Thoracic aorta (tissue), 2 donors: ENCODE results near the gene MPV17L. TPM values are rescaled to one million over a fixed set of nuclear protein-coding genes. Genes with fewer than 3 reads are reported as not detected.
"Not testable (repeated sequence)": the region's sequence is repeated elsewhere in the genome, so short reads cannot be mapped to it uniquely, and the experiment has no call there.

Source experiments
- ATAC-seq: fragments of 150-250 bp; one replicate; pipeline ENCODE4 v1.8.0; 2017; ENCODE audit warnings: low read depth; ENCODE audit not compliant: insufficient number of reproducible peaks, low FRiP score
- DNase-seq: peaks from one replicate; pipeline ENCODE4 v3.0.0-alpha.2; 2020; ENCODE audit warnings: low spot score
- H3K27ac ChIP-seq, 2 donors: fragments of 200-600 bp; sonication (generic); 1 replicate in 1 of 2; 2 replicates in 1 of 2; pipeline ENCODE4 v1.5.1; 2016; ENCODE audit warnings: mild to moderate bottlenecking in 2 of 2, moderate library complexity in 2 of 2
- H3K27me3 ChIP-seq: fragments of 200-600 bp; sonication (generic); replicated peaks from 2 replicates; pipeline ENCODE4 v1.6.0; 2016; ENCODE audit warnings: mild to moderate bottlenecking; ENCODE audit not compliant: insufficient read depth
- H3K36me3 ChIP-seq: fragments of 200-600 bp; sonication (generic); one replicate; pipeline ENCODE4 v1.5.1; 2016
- H3K4me1 ChIP-seq, 2 donors: fragments of 200-600 bp; sonication (generic); 1 replicate in 1 of 2; 2 replicates in 1 of 2; pipeline versions ENCODE4 v1.5.1 to v1.6.0; 2016; ENCODE audit warnings: low read depth in 2 of 2, mild to moderate bottlenecking in 1 of 2; ENCODE audit not compliant: control insufficient read depth in 1 of 2
- H3K4me3 ChIP-seq: fragments of 200-600 bp; sonication (generic); 2 replicates; pipeline ENCODE4 v1.5.1; 2016; ENCODE audit warnings: mild to moderate bottlenecking
- H3K9me3 ChIP-seq: fragments of 200-600 bp; sonication (generic); 2 replicates; pipeline ENCODE4 v1.5.1; 2016
- total RNA-seq, 2 donors: library from RNA; depleted of rRNA; stranded (reverse); fragments of >200 nt; gene quantifications; one replicate each; pipeline versions ENCODE4 v1.1.0 to v1.2.3, GENCODE V29; 2016
- TF ChIP-seq, protein P1 (sequence below): fragments of 200-600 bp; sonication (generic); IDR thresholded peaks from one replicate; pipeline ENCODE4 v1.5.1; 2019; ENCODE audit warnings: antibody characterized with exemption

Gene MPV17L
- total RNA-seq, 2 donors from 2014 or later: 5.0 to 8.2 TPM

DNA sequence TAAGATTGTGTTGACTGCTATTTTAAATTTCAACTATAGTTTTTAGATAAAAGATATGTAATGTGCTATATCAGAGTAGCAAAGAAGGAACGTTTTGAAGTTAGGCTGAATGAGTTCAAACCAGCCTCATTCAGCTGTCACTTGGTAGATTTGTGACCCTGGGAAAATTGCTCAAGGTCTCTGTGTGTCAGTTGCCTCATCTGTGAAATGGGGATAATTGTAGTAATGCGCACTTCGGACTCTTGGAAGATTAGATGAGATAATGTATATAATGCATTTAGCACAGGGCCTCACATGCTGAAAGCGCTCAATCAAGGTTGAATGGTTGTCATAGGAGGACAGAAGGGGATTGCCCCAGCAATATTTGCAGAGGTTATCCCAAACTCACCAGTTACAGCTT lies 43.5 kb downstream of the MPV17L start:
- Histone ChIP-seq H3K27ac (peak overlapping the region; percentile 24 to 72), H3K9me3 (no peaks in the 10 kb centered on the region), H3K4me1 (peaks cover 11 to 26% of the 10 kb centered on the region in 2 donors), H3K4me3 (no peak overlapping the region), H3K27me3 (no peaks in the 10 kb centered on the region), H3K36me3 (no peaks in the 10 kb centered on the region)
- TF ChIP-seq, protein P1, sequence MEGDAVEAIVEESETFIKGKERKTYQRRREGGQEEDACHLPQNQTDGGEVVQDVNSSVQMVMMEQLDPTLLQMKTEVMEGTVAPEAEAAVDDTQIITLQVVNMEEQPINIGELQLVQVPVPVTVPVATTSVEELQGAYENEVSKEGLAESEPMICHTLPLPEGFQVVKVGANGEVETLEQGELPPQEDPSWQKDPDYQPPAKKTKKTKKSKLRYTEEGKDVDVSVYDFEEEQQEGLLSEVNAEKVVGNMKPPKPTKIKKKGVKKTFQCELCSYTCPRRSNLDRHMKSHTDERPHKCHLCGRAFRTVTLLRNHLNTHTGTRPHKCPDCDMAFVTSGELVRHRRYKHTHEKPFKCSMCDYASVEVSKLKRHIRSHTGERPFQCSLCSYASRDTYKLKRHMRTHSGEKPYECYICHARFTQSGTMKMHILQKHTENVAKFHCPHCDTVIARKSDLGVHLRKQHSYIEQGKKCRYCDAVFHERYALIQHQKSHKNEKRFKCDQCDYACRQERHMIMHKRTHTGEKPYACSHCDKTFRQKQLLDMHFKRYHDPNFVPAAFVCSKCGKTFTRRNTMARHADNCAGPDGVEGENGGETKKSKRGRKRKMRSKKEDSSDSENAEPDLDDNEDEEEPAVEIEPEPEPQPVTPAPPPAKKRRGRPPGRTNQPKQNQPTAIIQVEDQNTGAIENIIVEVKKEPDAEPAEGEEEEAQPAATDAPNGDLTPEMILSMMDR: no peak
- DNase-seq: no peak
- ATAC-seq: no peak

DNA sequence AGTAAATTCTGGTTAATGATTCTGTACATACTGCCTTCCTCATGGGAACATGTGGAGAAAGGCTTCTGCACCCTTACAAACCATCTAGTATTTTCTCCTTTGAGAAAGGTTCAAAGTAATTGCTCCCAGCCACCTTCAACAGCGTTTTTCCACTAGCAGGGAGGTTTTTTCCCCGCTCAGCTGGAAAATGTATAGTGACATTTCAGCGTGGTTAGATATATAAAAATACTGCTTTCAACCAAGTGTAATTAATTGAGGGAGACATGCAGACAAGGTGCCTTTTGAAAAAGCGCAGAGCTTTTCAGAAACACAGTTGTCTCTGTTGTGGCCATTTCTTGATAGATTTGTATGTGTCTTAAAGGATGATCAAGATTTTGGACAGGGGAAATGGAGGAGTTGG lies 44.0 kb downstream of the MPV17L start:
- DNase-seq: no peak
- Histone ChIP-seq H3K36me3 (no peaks in the 10 kb centered on the region), H3K9me3 (no peaks in the 10 kb centered on the region), H3K27ac (peak overlapping the region; percentile 24 to 72), H3K27me3 (no peaks in the 10 kb centered on the region), H3K4me3 (no peak overlapping the region), H3K4me1 (peaks cover 11 to 26% of the 10 kb centered on the region in 2 donors)
- TF ChIP-seq, protein P1: no peak
- no peak for ATAC-seq

DNA sequence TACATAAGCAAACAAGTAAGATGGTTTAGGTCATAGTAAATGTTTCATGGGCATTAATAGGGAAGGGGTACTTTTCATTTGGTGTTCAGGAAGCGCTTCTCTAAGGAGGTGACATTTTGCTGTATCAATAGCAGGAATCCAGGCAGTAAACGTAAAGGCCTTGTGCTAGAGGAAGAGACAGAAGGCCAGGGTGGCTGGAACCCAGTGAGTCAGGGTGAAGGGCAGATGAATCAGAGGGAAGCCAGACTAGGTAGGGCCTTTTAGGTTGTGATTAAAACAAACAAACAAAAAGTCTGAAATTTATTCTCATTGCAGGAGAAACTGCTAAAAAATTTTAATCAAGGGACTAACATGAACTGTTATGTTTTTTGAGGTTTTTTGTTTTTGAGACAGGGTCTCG lies 45.3 kb downstream of the MPV17L start:
- peak overlapping the region; percentile 7 to 72 for H3K27ac ChIP-seq
- no peak for ATAC-seq

DNA sequence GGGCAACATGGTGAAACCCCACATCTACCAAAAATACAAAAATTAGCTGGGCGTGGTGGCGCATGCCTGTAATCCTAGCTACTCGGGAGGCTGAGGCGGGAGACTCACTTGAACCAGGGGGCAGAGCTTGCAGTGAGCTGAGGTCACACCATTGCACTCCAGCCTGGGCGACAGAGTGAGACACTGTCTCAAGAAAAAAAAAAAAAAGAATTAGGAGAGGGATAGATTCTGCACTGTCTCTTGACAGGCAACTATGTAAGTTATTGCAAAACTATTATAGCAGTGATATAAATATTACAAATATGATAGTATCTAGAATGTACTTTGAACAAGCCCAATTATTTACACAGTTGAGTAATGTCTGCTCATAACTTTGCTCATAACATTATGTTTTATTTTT lies 46.6 kb downstream of the MPV17L start:
- H3K36me3 ChIP-seq, H3K4me3 ChIP-seq, ATAC-seq, DNase-seq, H3K9me3 ChIP-seq, H3K27me3 ChIP-seq, H3K27ac ChIP-seq: not testable (repeated sequence)
- H3K4me1 ChIP-seq: peaks cover 11 to 14% of the 10 kb centered on the region in 2 donors

More for the DNA sequence above, 45.3 kb downstream of the MPV17L start:
- H3K36me3 ChIP-seq: no peaks in the 10 kb centered on the region
- TF ChIP-seq, protein P1: no peak
- no peak overlapping the region for H3K4me3 ChIP-seq
- no peak for DNase-seq
- peaks cover 3% of the 10 kb centered on the region for H3K9me3 ChIP-seq
- no peaks in the 10 kb centered on the region for H3K27me3 ChIP-seq
- H3K4me1 ChIP-seq: peaks cover 11 to 17% of the 10 kb centered on the region in 2 donors

DNA sequence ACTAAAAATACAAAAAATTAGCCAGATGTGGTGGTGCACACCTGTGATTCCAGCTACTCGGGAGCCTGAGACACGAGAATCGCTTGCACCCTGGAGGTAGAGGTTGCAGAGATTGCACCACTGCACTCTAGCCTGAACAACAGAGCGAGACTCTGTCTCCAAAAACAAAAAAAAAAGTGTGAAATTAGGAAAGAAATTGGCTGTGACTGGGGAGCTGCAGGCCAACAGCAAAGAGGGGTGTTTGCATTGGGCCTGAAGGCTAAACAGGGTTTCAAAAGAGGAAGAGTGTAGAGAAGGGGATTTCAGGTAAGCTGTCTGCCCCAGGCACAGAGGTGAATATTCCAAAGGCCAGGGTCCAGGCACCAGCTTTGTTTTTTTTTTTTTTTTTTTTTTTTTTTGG lies 48.2 kb downstream of the MPV17L start:
- Histone ChIP-seq H3K27me3 (no peaks in the 10 kb centered on the region), H3K4me3 (no peak overlapping the region), H3K36me3 (no peaks in the 10 kb centered on the region), H3K4me1 (peaks cover 11 to 14% of the 10 kb centered on the region in 2 donors), H3K9me3 (peaks cover 3% of the 10 kb centered on the region), H3K27ac (no peak overlapping the region)
- TF ChIP-seq, protein P1: no peak
- DNase-seq (no peak), ATAC-seq (no peak)

DNA sequence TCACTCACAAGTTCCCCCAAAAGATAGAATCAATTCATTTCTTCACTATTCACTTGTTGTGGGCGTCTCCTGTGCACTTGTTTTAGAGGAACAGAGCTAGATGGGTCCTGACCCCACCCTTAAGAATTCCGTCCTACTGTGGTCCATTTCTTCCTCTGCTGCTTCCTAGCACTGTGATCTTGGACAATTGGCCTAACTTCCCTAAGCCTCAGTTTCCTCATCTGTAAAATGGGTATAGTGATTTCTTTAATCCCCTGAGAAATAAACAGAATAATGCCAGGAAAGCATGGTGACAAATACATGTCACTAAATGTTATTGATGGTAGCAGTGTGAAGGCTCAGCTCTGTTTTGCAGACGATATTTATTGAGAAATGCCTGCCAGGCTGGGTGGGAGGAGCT lies 48.7 kb downstream of the MPV17L start:
- H3K4me3 ChIP-seq: no peak overlapping the region
- H3K27ac ChIP-seq: no peak overlapping the region
- H3K27me3 ChIP-seq: no peaks in the 10 kb centered on the region
- H3K4me1 ChIP-seq: peaks cover 11 to 13% of the 10 kb centered on the region in 2 donors
- TF ChIP-seq, protein P1: no peak
- H3K9me3 ChIP-seq: peaks cover 3% of the 10 kb centered on the region
- no peak for ATAC-seq
- no peak for DNase-seq
- no peaks in the 10 kb centered on the region for H3K36me3 ChIP-seq
